IPS-18c (cell line): Measurements from ENCODE around the gene CLN6.
"Not testable (repeated sequence)": the region's sequence is repeated elsewhere in the genome, so short reads cannot be mapped to it uniquely, and the experiment has no call there.

Experiments
- H3K4me3 ChIP-seq: 2 replicates; pipeline ENCODE4 v1.7.0; 2013; ENCODE audit warnings: low read depth, mild to moderate bottlenecking, low read length, moderate library complexity; ENCODE audit not compliant: insufficient read depth
- H3K9me3 ChIP-seq: one replicate; pipeline ENCODE4 v1.6.1; 2013; ENCODE audit warnings: mild to moderate bottlenecking, low read length, moderate library complexity; ENCODE audit not compliant: control insufficient read depth, insufficient read depth

Gene CLN6

DNA sequence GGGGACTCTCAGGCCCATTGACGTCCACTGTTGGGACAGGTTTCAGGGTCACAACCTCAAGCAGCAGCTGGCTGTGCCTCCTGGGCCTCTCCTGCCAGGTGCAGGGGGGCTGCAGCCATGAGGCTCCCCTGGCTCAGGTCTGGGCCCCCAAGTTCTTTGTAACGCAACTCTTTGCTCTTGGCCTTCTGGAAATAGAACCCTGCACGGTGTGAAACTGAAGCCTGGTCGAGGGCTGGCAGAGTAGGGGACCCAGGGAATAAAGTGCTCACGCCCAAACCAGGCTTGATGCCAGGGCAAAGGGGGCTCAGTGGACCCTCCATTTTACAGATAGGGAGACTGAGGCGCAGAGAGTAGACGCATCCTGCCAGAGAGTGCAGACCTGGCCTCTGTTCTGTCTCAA, 25.2 kb downstream of the CLN6 start:
- no peaks in the 10 kb centered on the region for H3K9me3 ChIP-seq
- no peak overlapping the region for H3K4me3 ChIP-seq

DNA sequence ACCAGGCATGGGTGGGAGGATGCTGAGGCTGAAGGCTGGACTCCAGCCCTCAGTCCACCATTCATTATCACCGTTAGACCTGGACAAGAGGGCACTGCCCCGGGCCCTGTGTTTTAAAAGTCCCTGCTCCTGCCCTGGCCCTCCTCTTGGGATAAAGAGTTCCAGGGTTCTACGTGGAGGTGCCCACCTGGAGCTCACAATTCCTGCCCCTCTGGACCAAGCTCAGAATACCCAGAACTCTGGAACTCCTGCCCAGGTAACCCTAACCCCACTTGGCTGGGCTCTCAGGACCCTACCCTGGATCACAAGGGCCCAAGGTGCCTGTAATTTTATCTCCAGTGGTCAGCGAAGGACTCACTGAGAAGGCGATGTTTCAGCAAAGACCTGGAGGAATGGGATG, 25.6 kb downstream of the CLN6 start:
- H3K4me3 ChIP-seq: no peak overlapping the region
- H3K9me3 ChIP-seq: no peaks in the 10 kb centered on the region

DNA sequence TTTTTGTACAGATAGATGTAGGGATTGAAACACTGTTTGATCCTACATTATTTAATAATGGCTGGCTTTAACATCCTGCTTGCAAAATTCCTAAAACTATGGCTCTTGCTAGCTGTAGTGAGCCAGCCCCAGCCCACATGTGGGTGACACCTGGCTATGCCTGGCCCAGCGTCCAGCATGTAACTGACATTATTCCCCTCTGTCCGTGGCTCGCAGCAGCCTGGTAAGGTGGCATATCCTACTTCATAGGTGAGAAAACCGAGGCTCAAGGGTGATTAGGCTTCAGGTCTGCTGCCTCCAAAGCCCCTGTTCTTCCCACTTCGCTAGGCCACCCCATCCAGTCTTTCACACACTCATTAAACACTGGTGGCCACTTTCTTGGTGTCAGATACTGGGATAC, 26.0 kb downstream of the CLN6 start:
- no peaks in the 10 kb centered on the region for H3K9me3 ChIP-seq
- no peak overlapping the region for H3K4me3 ChIP-seq

DNA sequence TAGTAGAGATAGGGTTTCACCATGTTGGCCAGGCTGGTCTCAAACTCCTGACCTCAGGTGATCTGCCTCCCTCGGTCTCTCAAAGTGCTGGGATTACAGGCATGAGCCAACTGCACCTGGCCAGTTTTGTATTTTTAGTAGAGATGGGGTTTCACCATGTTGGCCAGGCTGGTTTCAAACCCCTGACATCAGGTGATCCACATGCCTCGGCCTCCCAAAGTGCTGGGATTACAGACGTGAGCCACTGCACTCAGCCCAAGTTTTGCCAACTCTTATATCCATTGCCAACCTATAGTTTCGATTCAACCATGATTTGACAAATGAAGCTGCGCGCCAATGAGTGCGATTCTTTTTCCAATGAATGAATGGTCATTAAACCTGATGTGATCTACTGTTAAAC, 26.5 kb downstream of the CLN6 start:
- H3K9me3 ChIP-seq, H3K4me3 ChIP-seq: not testable (repeated sequence)

DNA sequence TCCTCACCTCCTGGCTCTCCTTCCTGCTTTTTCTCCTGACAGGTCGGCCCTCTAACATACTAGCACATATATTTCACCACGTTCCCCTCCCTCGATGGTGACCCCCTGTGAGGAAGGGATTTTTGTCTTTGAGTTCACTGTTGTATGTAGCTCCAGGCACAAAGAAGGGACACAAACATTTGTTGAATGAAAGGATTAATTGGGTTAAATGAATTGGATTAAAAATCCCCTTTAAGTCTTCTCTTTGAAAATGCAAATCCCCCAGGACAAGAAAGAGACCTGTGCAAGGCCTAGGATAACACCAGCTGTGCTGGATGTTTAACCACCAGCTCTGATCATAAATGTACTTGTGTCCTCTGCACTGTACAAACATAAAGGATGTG, 27.7 kb downstream of the CLN6 start:
- Histone ChIP-seq H3K4me3 (no peak overlapping the region), H3K9me3 (no peaks in the 10 kb centered on the region)

GRCh38 chr15:68201153-68201878, 28.2 kb downstream of the CLN6 start:
- no peaks in the 10 kb centered on the region for H3K9me3 ChIP-seq
- no peak overlapping the region for H3K4me3 ChIP-seq

DNA sequence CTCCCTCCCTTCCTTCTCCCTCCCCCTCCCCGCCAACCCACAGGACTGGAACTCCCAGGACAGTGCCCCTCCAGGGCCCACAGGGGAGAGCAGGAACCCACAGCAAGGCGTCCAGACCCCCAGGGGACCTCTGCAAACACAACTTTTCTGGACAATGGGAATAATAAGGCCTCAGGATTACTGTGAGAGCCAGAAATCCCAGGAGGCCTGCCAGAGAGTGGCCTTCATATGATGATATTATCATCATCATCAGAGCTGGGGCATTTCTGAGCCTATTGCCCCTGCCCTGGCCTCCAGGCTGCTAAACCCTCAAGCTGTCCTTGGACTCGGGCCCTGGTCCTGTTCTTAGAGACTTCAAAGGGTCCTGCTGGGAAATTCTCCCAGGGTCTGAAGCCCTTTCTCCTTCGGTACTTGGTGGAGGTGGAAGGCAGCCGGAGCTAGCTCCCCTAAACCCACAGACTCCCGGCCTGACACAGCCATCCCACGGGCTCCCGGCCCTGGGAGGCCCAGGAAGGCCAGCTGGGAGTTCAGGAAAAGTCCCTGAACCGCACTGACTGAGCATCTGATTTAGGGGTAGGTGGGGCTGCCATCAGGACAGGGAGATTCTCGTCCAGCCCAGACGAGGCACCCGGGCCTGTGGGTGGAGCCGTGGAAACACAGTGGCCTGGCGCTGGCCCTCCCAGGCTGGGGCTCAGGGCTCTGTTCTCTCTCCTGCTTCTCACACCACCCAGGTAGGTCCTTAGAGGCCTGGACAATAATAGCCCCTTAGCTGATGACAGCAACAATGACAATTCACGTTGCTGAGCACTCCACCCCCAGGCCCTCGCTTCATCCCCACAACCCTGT, 29.3 kb downstream of the CLN6 start:
- Histone ChIP-seq H3K4me3 (no peak overlapping the region), H3K9me3 (no peaks in the 10 kb centered on the region)

- H3K9me3 ChIP-seq: no peaks in the 10 kb centered on the region
- H3K4me3 ChIP-seq: no peak overlapping the region
Measured at GRCh38 chr15:68199340-68199739, 30.2 kb downstream of the CLN6 start.

GRCh38 chr15:68197661-68198437, 31.7 kb downstream of the CLN6 start:
- H3K9me3 ChIP-seq: no peaks in the 10 kb centered on the region

GRCh38 chr15:68197170-68197492, 32.4 kb downstream of the CLN6 start:
- H3K9me3 ChIP-seq: no peaks in the 10 kb centered on the region
- H3K4me3 ChIP-seq: no peak overlapping the region

More at GRCh38 chr15:68197661-68198437, 31.7 kb downstream of the CLN6 start:
- H3K4me3 ChIP-seq: no peak overlapping the region

- H3K4me3 ChIP-seq: no peak overlapping the region
- H3K9me3 ChIP-seq: no peaks in the 10 kb centered on the region
Measured at GRCh38 chr15:68196445-68197169, 32.9 kb downstream of the CLN6 start.

- no peaks in the 10 kb centered on the region for H3K9me3 ChIP-seq
- no peak overlapping the region for H3K4me3 ChIP-seq
Measured at GRCh38 chr15:68195336-68196112, 34.0 kb downstream of the CLN6 start.

DNA sequence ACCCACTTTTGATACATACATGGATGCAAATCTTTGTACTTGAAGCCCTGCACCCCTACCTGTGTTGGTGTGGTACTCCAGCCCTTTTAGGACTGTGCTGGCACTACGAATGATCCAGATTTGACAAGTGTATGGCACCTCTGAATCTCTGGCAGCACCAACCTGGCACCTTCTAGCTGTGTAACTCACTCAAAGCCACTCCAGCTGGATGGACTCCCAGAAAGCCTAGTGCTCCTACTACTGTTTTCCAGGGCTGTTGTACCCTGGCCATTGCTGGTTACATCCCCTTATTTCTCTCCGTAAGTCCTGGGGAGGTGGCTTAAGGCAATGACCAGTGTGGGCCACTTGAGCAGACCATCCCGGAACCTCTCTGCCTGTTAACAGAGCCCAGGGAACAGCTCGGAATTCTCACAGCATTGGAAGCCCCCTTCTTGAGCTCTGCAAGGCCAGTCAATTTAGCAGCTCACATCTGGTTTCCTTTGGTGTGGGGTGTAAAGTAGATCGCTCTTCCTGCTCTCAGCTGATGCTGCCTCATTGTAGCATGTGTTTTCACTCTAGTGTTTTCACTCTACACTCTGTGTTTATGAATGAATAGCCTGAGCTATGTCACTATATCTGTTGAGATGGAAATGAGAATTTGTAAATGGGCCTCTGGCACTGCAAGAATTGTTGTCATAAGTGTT, 36.6 kb downstream of the CLN6 start:
- no peak overlapping the region for H3K4me3 ChIP-seq
- H3K9me3 ChIP-seq: no peaks in the 10 kb centered on the region

DNA sequence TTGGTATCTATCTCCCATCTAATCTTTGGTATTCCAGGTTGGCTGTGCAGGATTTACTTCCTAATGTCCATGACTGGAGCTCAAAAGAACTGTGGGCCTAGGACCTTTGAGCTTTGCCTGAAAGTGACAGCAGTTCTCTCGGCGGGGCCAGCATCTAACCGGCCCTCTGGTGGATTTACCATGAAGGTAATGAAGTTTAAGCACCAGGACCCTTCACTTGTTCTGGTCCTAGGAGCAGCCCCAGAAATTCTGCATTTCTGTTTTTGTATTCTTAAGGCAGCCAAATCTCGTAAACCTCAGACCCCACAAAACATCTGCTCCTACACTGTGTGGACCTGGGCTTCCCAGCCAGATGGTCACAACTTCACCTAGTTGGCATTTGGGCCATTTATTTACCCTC, 37.4 kb downstream of the CLN6 start:
- Histone ChIP-seq H3K9me3 (no peaks in the 10 kb centered on the region), H3K4me3 (no peak overlapping the region)

DNA sequence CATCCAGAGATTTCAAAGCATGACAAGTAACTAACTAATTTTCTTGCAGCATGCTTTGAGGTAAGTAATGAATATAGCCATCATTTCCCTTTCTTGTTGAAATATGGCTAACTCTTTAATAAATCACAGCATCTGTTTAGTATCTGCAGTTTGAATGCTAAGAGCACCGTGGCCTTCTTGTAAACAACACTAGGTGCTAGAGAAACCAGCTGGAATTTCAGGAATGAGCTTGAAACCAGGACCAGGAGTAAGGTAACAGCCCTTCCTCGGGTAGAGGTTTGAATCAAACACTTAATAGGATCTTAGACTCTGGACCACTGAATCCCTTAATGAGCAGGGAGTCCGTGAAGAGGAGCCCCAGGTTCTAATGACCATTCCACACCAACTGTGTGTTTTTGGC, 38.0 kb downstream of the CLN6 start:
- Histone ChIP-seq H3K9me3 (no peaks in the 10 kb centered on the region), H3K4me3 (no peak overlapping the region)

- Histone ChIP-seq H3K4me3 (no peak overlapping the region), H3K9me3 (no peaks in the 10 kb centered on the region)
Measured at GRCh38 chr15:68190048-68190447, 39.5 kb downstream of the CLN6 start.
